HepG2 (cell line): ENCODE measurements around the gene RING1. TPM values are rescaled to one million over a fixed set of nuclear protein-coding genes. Genes with fewer than 3 reads are reported as not detected.

Experiments used
- ATRX ChIP-seq: sonication (generic); formaldehyde crosslinking; IDR thresholded peaks from 2 replicates; pipeline ENCODE4 v1.4.0; 2020; ENCODE audit warnings: missing genetic modification reagents, borderline replicate concordance
- CCAR2 ChIP-seq: fragments of 200-400 bp; formaldehyde crosslinking; optimal IDR thresholded peaks from 2 replicates; pipeline ENCODE3; 2018; ENCODE audit warnings: low read depth, mild to moderate bottlenecking, low read length, moderate library complexity
- CREB3 ChIP-seq: sonication (generic); formaldehyde crosslinking; IDR thresholded peaks from 2 replicates; pipeline ENCODE4 v1.5.0; 2020; ENCODE audit warnings: missing genetic modification reagents
- DZIP1 ChIP-seq: sonication (generic); formaldehyde crosslinking; IDR thresholded peaks from 2 replicates; pipeline ENCODE4 v1.5.0; 2020; ENCODE audit warnings: mild to moderate bottlenecking, missing genetic modification reagents
- GZF1 ChIP-seq: sonication (generic); formaldehyde crosslinking; IDR thresholded peaks from 2 replicates; pipeline ENCODE4 v1.5.1; 2020; ENCODE audit warnings: mild to moderate bottlenecking, missing genetic modification reagents
- HMGXB3 ChIP-seq: sonication (generic); formaldehyde crosslinking; IDR thresholded peaks from 2 replicates; pipeline ENCODE4 v1.4.0; 2020; ENCODE audit warnings: missing genetic modification reagents, borderline replicate concordance
- KLF11 ChIP-seq: IDR thresholded peaks from 2 replicates; pipeline ENCODE4 v1.6.1; 2016; ENCODE audit warnings: missing compliant biosample characterization
- LCORL ChIP-seq, 2 experiments: fragments of 450-650 bp in 1 of 2; sonication (generic) in 1 of 2; formaldehyde crosslinking in 1 of 2; IDR thresholded peaks; 2 replicates each; pipeline versions ENCODE4 v1.5.0 to v1.6.1; 2017 to 2020; ENCODE audit warnings: antibody characterized with exemption in 1 of 2, missing genetic modification reagents in 1 of 2
- MAFG ChIP-seq: sonication (generic); formaldehyde crosslinking; IDR thresholded peaks from 2 replicates; pipeline ENCODE4 v1.5.1; 2020; ENCODE audit warnings: mild to moderate bottlenecking, missing genetic modification reagents
- MATR3 ChIP-seq: sonication (generic); formaldehyde crosslinking; IDR thresholded peaks from 2 replicates; pipeline ENCODE4 v1.4.0; 2020; ENCODE audit warnings: missing genetic modification reagents
- NFRKB ChIP-seq: fragments of 450-650 bp; IDR thresholded peaks from 2 replicates; pipeline ENCODE4 v1.6.1; 2017
- TFAP4 ChIP-seq: sonication (generic); IDR thresholded peaks from 2 replicates; pipeline ENCODE4 v1.6.1; 2016; ENCODE audit warnings: low read depth, borderline replicate concordance
- TFDP1 ChIP-seq: IDR thresholded peaks from 2 replicates; pipeline ENCODE4 v1.6.1; 2016; ENCODE audit warnings: missing compliant biosample characterization, missing genetic modification reagents, borderline replicate concordance
- YY1 ChIP-seq: IDR thresholded peaks from 2 replicates; pipeline ENCODE4 v1.6.1; 2011; ENCODE audit warnings: low read length, low read depth, moderate library complexity, mild to moderate bottlenecking; ENCODE audit not compliant: insufficient read depth, insufficient replicate concordance
- ZFP36 ChIP-seq: fragments of 150-350 bp; IDR thresholded peaks from 2 replicates; pipeline ENCODE4 v1.6.1; 2018; ENCODE audit warnings: borderline replicate concordance, low read length, low read depth; ENCODE audit not compliant: partially characterized antibody
- ZNF580 ChIP-seq: IDR thresholded peaks from 2 replicates; pipeline ENCODE4 v1.6.1; 2016; ENCODE audit warnings: low read depth, borderline replicate concordance
- ZSCAN31 ChIP-seq: sonication (generic); formaldehyde crosslinking; IDR thresholded peaks from 2 replicates; pipeline ENCODE4 v1.5.0; 2020; ENCODE audit warnings: low read depth, mild to moderate bottlenecking, missing genetic modification reagents
- polyA plus RNA-seq, 8 experiments: library from polyadenylated mRNA; depleted of rRNA in 3 of 8; stranded (reverse) in 7 of 8; unstranded in 1 of 8; fragments of >200 nt; fragmentation: Illumina TruSeq in 4 of 8; extraction: Trizol in 4 of 8; gene quantifications; 2 replicates each; pipeline versions ENCODE4 v1.2.1 to v1.2.3, GENCODE V29; 2011 to 2016; ENCODE audit warnings: low read depth in 4 of 8, missing spikeins in 1 of 8, mixed read lengths in 1 of 8; ENCODE audit not compliant: insufficient read depth in 1 of 8
- total RNA-seq, 5 experiments: library from RNA; depleted of rRNA; stranded (reverse); fragments of >200 nt; fragmentation: Illumina TruSeq; extraction: Trizol; gene quantifications; 2 replicates each; pipeline ENCODE4 v1.2.3, GENCODE V29; 2016; ENCODE audit warnings: low read depth in 1 of 5

Gene RING1
- total and polyA plus RNA-seq, 2 of the 13 experiments (the other 11 are each of a cell fraction or from before 2014, with no cell fraction given): 23.9 to 33.6 TPM

GRCh38 chr6:33249732-33250630 is 41.7 kb downstream of the RING1 start (continued):
- TF ChIP-seq LCORL (IDR thresholded peaks at IDR 0.05) (no peak), LCORL (CRISPR knock-in tag; IDR thresholded peaks at IDR 0.05) (no peak), ATRX (CRISPR knock-in tag) (no peak), MAFG (CRISPR knock-in tag) (no peak), KLF11 (CRISPR knock-in tag) (no peak), ZNF580 (CRISPR knock-in tag) (0 out of 2 replicates have a peak, but pooled peaks have one; percentile 24), MATR3 (CRISPR knock-in tag) (no peak), HMGXB3 (no peak), CREB3 (CRISPR knock-in tag) (no peak), TFDP1 (CRISPR knock-in tag) (no peak), DZIP1 (peak; percentile 78; the same call in 1 of the 2 replicates), ZSCAN31 (CRISPR knock-in tag) (no peak; the same call in none of the 2 replicates), GZF1 (no peak), CCAR2 (peak; percentile 58), NFRKB (no peak), TFAP4 (no peak), YY1 (no peak), ZFP36 (no peak)
